Ureter (tissue), 1 donor: ENCODE measurements around the gene CAPRIN2. TPM values are rescaled to one million over a fixed set of nuclear protein-coding genes. Genes with fewer than 3 reads are reported as not detected.
A peak's percentile ranks its signal among the peaks of the same experiment; 100 is the strongest.

ENCODE experiments used
- DNase-seq: peaks from one replicate; pipeline ENCODE4 v3.0.0-alpha.2; 2020; ENCODE audit warnings: low spot score
- total RNA-seq: library from RNA; stranded (reverse); gene quantifications from one replicate; pipeline ENCODE4 v1.2.4, GENCODE V29; 2023
- donor health status: DM: yes; HTN: yes; CAD: no.

The CAPRIN2 gene
- 32.0 TPM for total RNA-seq

GRCh38 chr12:30754750-30755394, at the start of gene CAPRIN2:
CAPRIN2 (minus strand) TSS chr12:30754951; CDS start chr12:30753520, 1,431 bp downstream.
- peak; percentile 96 for DNase-seq

- DNase-seq = no peak
Observed at GRCh38 chr12:30797689-30798088, 42.9 kb upstream of the CAPRIN2 start.

- DNase-seq = no peak
Observed at GRCh38 chr12:30796891-30797371, 42.2 kb upstream of the CAPRIN2 start.

GRCh38 chr12:30796313-30796780, 41.6 kb upstream of the CAPRIN2 start:
- DNase-seq = no peak

GRCh38 chr12:30795410-30796312, 40.9 kb upstream of the CAPRIN2 start:
- DNase-seq = peak; percentile 67

GRCh38 chr12:30794591-30795409, 40.0 kb upstream of the CAPRIN2 start:
- DNase-seq = no peak

GRCh38 chr12:30794020-30794419, 39.3 kb upstream of the CAPRIN2 start:
- no peak for DNase-seq

GRCh38 chr12:30792648-30793499, 38.1 kb upstream of the CAPRIN2 start:
- no peak for DNase-seq

- DNase-seq = no peak
Observed at GRCh38 chr12:30792085-30792484, 37.3 kb upstream of the CAPRIN2 start.

GRCh38 chr12:30788754-30789153, 34.0 kb upstream of the CAPRIN2 start:
- DNase-seq = no peak

- no peak for DNase-seq
Observed at GRCh38 chr12:30785630-30786029, 30.9 kb upstream of the CAPRIN2 start.

GRCh38 chr12:30784508-30784907, 29.8 kb upstream of the CAPRIN2 start:
- no peak for DNase-seq

GRCh38 chr12:30783946-30784345, 29.2 kb upstream of the CAPRIN2 start:
- DNase-seq = no peak

GRCh38 chr12:30782316-30783173, 27.8 kb upstream of the CAPRIN2 start:
- no peak for DNase-seq

- DNase-seq = no peak
Observed at GRCh38 chr12:30779578-30779977, 24.8 kb upstream of the CAPRIN2 start.

GRCh38 chr12:30779178-30779577, 24.4 kb upstream of the CAPRIN2 start:
- no peak for DNase-seq

- DNase-seq = no peak
Observed at GRCh38 chr12:30774599-30774998, 19.8 kb upstream of the CAPRIN2 start.

GRCh38 chr12:30769802-30770201, 15.1 kb upstream of the CAPRIN2 start:
- no peak for DNase-seq

GRCh38 chr12:30764251-30764650, 9.5 kb upstream of the CAPRIN2 start:
- DNase-seq = no peak

GRCh38 chr12:30763053-30763452, 8.3 kb upstream of the CAPRIN2 start:
- DNase-seq = no peak
